NCI-H1930 (cell line): ENCODE data around the gene PEX5.
"Not testable (repeated sequence)": the region's sequence is repeated elsewhere in the genome, so short reads cannot be mapped to it uniquely, and the experiment has no call there.

Experiments used
- DNase-seq, 2 experiments: peaks; one replicate each; lab custom pipeline; 2025; lab: John Stamatoyannopoulos, UW

The PEX5 gene

DNA sequence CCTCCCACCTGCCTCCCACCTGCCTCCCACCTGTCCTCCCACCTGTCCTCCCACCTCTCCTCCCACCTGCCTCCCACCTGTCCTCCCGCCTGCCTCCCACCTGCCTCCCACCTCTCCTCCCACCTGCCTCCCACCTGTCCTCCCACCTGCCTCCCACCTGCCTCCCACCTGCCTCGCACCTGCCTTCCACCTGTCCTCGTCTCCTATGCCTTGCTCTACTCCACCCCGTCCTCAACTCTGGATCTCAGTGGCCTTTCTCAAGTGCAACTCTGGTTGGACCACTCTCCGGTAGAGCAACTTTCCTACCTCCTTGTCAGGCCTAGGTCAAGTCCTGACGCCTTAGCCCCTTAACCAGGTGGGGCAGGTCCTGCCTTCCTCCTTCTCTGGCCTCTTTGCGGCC, 29.3 kb upstream of the PEX5 start:
- no peak for DNase-seq

DNA sequence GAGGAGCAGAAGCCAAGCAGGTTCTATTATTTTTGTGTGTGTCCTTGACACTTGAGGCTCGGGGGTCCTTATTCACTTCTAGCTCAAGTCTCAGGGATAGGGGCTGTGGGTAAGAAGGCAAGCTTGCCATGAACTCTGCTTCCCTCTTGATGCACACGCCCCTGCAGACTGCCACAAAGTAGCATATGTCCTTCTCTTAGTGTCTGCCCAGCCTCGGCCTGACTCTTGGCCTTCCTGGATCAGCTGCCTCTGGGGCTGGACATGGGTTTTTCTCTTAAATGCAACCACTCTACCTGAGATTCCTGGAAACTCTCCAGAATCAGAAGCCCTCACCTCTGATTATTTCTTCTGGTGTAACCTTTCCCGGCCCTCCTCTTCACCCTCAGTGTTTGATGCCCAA, 28.2 kb upstream of the PEX5 start:
- no peak for DNase-seq

DNA sequence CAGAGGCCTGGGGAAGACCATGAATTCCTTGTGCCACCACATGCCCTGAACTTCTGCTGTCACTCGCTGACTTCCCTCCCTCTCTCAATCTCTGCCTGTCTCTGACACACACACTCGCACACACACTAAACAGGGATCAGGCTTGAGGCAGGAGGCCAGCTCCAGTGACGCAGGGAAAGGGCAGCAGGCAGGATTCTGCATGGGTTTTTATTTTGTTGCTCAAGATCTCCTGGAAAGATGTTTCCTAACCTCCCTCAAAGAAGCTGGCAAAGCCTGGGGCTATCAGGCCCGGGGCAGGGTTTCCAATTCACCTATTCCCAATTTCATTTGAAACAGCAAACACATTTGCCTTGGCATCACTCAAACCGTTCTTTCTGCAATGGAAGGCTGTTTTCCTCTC, 27.7 kb upstream of the PEX5 start:
- DNase-seq = no peak

DNA sequence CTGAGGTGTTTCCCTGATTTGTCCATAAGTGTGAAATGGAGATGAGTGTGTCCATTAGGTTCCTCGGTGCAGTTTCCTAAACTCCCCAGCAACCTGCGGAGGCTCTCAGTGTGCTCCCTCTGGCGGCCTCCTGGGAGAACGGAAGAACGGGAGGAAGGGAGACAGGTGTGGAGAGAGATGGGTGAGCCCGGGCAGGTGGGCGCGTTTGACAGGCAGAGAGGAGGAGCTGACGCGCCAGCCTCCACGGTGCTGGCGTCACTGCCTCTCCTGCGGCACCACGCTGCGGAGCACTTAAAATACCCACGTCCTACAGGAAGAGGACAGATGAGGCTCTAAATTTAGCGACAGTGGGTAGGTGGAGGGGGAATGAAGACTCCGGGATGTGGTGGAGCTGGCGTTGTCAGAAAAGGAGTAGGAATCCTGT, 26.8 kb upstream of the PEX5 start:
- DNase-seq = peak; percentile 24 to 62

DNA sequence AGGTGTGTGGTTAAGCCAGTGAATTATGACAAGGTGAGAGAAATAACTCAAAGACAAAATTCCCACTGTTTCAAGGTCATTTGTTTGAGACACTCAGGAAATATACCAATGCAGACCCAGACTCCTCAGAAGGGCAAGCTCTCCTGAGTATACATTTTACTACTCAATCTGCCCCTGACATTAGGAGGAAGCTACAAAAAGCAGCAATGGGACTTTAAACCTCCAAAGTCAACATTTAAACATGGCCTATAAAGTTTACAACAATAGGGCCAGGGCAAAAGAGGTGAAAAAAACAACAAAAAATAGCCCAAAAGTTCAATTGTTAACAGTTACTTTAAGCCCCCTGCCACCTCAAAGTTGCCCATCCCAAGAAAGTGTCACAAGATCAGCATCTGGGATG, 19.5 kb upstream of the PEX5 start:
- DNase-seq = no peak

DNA sequence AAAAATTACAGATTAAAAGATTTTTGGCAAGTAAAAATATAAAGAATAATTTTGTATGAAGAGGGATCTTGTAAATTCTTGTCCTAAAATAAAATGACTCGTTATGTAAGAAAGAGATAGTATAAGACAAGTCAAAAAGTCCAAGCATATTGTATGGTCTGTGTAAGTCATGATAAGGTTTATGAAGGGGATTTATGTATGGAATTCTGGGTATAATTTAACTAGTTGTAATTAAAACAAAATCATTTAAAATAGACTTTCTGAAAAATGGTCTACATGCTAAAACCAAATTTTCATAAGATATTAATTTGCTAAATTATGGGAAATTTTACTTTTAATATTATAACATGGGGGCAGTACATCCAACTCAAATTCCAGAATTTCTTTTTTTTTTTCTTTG, 17.6 kb upstream of the PEX5 start:
- no peak for DNase-seq

DNA sequence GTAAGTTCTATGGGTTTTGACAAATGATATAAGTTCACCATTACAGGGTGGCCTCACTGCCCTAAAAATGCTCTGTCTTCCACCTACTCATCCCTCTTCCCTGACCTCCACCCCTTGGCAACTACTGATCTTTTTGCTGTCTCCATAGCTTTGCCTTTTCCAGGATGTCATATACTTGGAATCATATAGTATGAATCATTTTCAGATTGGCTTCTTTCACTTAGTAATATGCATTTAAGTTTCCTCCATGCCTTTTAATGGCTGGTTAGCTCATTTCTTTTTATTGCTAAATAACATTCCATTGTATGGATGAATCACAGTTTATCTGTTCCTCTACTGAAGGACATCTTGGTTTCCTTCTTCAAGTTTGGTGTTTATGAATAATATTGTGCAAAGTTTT, 14.0 kb upstream of the PEX5 start:
- no peak for DNase-seq

DNA sequence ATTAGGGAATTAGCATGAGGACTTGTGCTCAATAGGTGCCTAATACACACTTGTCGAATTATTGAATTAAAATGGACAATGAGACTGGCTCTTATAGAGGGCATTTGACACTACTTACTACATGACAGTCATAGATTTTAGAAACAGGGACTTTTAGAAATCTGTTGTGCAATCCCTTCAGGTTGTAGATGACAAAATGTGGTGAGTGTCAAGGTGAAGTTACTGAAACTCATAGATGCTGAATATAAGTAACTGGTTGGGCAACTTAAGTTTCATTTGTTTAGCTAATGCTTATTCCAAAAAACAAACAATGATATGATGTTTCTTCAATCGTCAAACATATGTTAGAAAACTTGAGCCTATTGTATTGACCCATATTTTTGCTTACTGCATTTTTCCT, 12.9 kb upstream of the PEX5 start:
- DNase-seq = no peak

DNA sequence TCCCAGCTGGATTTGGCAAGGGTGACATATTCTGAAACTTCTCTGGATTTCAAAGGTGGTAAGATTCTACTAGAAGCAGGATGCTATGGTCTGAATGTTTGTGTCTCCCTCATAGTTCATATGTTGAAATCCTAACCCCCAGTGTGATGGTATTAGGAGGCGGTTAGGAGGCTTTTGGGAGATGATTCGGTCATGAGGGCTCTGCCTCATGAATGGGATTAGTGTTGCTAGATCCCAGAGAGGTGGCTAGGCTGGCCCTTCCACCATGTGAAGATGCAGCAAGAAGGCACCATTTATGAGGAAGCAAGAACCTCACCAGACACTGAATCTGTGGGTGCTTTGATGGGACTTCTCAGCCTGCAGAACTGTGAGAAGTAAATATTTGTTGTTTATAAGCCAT, 11.0 kb upstream of the PEX5 start:
- no peak for DNase-seq

DNA sequence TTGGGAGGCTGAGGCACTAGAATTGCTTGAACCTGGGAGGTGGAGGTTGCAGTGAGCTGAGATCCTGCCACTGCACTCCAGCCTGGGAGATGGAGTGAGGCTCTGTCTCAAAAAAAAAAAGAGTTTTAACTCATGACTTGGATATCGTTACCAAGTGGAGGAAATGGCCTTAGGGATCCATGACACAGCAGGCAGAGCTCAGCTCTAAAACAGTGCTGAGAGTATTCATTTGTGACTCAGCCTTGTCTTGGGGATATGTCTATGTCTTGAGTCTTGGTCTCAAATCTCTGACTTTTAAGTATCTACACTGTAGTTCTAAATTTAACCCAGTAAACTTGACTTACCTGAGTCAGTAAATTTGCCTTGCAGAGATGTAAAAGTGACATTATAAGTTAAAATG, 8.8 kb upstream of the PEX5 start:
- no peak for DNase-seq

DNA sequence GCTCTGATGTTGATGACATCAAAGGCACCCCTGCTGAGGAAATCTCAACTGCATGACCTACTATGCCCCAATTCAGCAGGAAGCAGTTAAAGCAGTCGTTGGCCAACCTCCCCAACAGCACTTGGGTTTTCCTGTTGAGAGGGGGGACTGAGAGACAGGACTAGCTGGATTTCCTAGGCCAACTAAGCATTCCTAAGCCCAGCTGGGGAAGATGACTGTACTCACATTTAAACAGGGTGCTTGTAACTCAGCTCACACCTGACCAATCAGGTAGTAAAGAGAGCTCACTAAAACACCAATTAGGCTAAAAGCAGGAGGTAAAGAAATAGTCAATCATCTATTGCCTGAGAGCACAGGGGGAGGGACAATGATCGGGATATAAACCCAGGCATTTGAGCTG, 3.4 kb upstream of the PEX5 start:
- not testable (repeated sequence) for DNase-seq

DNA sequence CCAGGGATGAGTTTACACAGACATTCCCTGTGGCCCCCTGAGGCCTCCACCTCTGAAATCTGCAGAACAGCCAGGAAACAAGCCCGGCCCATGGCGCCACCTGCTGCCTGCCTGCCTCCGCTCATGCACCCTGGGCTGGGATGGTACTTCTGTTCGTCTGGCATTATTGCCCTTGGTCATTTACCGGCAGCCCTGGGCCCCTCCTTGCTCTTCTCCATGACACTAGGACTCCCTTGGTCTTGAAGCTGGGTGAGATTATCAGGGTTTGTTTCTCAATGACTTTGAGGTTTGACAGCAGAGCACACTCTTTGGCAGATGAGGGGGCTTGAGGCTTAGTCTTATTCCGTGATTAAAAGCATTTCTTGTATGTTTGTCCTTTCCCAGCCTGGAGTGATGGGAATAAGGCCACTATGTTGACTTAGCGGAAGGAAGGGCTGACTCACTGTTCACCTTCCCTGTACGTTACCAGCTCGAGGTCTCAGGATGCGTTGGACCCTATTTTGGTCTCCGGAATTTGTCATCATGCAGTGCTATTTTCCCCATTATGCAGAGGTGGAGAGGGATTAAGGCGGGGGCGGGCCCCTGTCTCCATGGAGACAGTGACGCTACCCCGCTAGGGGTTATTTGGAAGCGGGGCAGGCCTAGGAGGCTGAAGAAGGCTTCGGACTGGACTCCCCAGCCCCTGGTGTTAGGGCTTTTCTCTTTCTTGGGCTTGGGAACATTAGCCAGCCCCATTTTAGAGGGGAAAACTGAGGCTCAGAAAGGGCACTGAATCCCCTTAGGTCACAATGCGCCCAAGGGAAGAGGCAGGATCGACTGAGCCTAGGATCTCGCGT, 706 bp upstream of the PEX5 start:
- peak; percentile 74 to 78 for DNase-seq

DNA sequence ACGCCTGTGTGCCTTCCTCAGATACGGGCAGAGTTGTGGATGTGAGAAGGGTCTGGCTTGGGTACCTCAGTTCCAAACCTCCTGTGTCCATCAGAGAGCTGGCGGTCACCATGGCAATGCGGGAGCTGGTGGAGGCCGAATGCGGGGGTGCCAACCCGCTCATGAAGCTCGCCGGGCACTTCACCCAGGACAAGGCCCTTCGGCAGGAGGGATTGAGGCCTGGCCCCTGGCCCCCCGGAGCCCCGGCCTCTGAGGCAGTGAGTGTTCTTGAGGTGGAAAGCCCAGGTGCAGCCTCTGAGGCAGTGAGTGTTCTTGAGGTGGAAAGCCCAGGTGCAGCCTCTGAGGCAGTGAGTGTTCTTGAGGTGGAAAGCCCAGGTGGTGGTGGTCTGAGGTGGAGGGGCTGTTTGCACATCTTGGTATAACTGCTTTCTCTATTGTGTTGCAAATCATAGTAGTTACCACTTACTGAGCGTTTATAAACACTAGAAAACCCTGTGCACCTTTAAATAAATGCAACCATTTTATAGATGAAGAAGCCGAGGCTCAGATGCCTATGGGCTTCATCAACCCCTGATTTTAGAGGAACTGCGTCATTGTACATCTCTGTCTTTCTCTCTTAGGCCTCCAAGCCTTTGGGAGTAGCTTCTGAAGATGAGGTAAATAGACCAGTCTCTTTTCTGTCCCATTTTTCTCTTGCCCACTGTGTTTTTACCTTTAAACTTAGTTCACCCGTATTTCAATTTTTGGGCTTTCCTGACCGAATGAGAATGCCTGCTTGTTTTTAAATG, 976 bp downstream of the PEX5 start:
- peak; percentile 19 to 26 for DNase-seq

DNA sequence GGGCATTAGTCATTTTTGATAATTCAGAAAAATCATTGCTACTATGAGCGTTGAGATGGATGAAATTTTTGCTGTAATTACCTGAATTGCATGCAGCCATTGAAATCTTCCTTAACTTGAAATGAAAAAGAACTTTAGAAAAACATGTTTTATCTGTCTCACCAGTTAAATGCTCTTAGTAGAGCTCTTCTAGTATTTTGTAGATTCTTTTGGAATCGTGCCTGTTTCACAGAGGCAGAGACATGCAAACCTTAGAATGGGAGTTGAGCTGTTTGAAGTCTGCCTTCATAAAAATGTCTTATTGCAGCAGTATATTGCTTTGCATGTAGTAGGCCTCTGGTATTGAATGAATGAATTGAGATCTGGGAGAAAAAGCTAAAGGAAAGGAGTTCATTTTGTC, 4.2 kb downstream of the PEX5 start:
- no peak for DNase-seq

DNA sequence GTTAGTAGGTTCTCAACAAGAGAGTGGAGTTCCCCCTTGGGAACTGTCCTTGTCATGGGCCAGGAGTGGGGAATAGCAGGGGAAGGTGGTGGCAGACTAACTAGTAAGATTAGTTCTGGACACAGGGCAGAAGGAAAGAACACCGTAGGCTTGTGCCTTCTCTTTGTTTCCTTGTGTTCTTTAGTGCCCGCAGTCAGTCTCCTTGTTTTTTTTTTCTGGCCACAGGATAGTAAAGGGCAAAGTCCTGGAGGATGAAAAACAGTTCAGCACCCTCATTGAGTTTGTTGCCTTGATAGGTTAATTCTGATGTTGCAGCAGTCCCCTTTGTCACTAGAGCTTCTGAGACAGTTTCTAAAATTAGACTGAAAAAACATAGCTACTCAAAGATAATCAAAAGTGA, 8.4 kb downstream of the PEX5 start:
- no peak for DNase-seq

DNA sequence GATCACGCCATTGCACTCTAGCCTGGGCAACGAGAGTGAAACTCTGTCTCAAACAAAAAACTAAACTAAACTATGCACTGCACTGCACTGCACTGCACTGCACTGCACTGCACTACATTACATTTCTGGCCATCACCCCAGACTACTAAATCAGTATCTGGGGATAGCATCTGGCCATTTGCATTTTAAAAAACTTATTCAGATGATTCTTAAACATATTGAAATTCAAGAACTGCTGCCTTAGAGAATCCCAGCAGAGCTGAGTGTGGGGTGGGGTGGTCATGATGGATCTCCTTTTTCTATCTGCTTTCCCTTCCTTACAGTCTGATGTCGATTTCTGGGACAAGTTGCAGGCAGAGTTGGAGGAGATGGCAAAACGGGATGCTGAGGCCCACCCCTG, 13.6 kb downstream of the PEX5 start:
- no peak for DNase-seq

DNA sequence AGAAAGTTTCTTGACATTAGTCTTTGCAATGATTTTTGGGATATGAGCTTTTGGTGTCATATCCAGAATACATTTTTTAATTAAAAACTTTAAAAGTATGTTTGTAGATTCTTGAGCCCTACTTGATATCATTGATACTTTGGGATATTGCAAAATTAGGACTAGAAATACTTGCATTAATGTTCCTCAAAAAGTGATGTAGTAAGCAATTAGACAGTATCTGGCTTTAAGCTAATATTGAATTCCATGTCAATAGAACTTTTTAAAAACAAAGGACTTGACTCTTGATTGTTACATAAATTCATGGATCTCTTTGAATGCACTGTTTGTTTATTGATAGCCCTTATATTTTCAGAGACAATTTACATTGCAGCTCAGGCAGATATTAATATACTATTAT, 15.6 kb downstream of the PEX5 start:
- DNase-seq = no peak

DNA sequence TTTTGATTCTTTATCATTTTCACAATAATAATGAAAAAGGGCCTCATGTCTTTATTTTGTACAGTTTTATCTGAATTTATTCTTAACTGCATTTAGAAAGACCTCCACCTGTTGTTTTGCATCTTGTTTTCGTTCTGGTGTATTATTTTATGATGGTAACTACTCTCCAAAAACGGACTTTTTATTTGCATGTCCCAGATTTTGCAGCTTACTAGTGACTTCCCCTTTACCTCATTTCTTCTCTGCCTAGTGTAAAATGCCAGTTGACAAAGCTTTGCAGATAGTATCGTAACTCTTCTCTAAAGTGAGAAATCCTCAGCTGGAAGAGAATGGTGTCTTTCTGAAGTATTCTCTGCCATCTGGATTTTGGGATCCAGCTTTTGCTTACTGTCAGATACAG, 17.2 kb downstream of the PEX5 start:
- DNase-seq = no peak

DNA sequence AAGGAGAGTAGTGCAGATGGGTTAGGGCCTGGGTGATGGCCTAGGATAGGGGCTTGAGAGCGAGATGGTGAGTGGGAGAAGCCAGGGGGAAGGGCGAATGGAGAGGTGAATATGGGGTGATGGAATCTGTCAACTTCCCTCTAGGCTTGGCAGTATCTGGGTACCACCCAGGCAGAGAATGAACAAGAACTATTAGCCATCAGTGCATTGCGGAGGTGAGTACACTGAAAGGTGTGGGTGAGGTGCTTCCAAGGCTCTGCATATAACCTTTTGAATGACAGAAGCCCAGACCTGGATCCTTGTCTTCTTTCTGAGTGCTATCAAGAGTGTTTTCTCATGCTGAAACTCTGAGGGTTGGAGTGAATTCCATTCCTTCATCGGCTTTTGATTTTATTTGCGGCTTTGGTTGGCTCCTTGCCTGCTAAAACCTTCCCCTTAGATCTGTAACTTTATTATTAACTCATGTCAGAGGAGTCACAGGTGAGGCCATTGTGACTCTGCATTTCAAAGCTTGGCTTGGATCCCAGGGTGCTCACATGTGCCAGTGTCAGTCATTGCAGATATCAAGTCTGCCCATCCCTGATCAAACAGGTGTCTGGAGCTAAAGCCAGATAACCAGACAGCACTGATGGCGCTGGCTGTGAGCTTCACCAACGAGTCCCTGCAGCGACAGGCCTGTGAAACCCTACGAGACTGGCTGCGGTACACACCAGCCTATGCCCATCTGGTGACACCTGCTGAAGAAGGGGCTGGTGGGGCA, 18.6 kb downstream of the PEX5 start:
- DNase-seq = no peak

DNA sequence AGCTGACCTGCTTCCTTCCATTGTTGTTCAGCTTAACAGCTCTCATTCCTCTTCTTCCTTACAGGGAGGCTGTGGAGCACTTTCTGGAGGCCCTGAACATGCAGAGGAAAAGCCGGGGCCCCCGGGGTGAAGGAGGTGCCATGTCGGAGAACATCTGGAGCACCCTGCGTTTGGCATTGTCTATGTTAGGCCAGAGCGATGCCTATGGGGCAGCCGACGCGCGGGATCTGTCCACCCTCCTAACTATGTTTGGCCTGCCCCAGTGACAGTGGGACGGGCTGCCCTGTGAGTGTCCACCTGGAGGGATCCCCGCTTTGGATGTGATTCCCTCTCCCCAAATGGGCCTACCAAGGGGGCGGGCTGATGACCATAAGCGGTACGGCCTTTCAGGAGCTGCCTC, 20.5 kb downstream of the PEX5 start:
- DNase-seq = no peak

DNA sequence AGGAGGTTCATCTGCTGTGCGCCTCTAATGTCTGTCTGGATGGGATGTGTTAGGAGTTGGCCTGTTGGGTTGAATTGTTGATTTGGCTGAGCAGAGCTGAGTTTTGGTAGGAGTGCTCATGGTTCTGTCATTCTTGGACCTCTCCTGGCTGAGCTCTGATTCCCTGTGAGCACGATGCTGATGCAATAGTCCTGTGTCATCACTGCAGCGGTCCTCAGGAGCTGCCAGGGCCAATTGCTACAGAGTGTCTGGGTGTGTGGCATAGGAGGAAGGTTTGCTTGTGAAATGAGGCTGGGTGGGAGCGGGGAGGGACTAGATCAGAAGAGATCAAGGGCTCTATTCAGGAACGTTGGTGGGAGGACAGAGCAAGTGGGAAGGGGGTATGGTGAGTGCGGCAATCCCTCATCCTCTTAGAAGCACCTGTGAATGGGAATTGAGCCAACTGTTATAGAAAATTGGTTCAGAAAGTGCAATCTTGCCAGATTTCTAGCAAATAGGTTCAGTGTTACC, 21.2 kb downstream of the PEX5 start:
- no peak for DNase-seq

DNA sequence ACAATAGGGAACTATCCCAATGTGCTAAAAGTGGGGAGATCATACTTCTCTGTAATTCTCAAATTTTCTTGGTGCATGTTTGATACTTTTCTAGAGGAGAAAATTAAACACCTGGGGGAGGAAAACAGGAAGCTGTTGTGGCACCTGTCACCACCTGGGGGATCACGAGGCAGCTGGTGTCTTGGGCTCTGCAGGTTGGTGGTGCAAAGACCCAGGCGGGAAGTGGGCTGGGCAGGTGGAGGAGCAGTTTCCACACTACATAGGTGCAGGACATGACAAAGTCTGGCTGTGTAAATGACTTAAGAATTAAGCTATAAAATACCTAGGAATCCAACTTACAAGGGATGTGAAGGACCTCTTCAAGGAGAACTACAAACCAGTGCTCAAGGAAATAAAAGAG, 23.2 kb downstream of the PEX5 start:
- no peak for DNase-seq

DNA sequence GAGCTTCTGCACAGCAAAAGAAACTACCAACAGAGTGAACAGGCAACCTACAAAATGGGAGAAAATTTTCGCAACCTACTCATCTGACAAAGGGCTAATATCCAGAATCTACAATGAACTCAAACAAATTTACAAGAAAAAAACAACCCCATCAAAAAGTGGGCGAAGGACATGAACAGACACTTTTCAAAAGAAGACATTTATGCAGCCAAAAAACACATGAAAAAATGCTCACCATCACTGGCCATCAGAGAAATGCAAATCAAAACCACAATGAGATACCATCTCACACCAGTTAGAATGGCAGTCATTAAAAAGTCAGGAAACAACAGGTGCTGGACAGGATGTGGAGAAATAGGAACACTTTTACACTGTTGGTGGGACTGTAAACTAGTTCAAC, 24.3 kb downstream of the PEX5 start:
- not testable (repeated sequence) for DNase-seq
